ENCODE data around the gene ATN1. TPM values are rescaled to one million over a fixed set of nuclear protein-coding genes. Genes with fewer than 3 reads are reported as not detected.

ATN1 gene
- total RNA-seq, 1 experiment from 2014 or later = 82.3 TPM

GRCh38 chr12:6921996-6922946, 5.5 kb upstream of the ATN1 start:
- POLR2A ChIA-PET = interaction anchor here (0.7 kb wide), 1 partner anchor 10 kb away, joined by 9 read pairs; no protein-coding TSS in a partner anchor
- in situ Hi-C loops (cut with HindIII; ENCODE audit: low pct_unique_long_range_greater_than_20kb, low sequenced_read_pairs) = no loop called here

More at GRCh38 chr12:6921996-6922946, 5.5 kb upstream of the ATN1 start:
- CTCF ChIA-PET = interaction anchor here (0.6 kb wide), 1 partner anchor 659 kb away, joined by 10 read pairs; no protein-coding TSS in a partner anchor
- H3K9me3 ChIP-seq (ENCODE audit: control insufficient read depth, insufficient read depth, low read depth, low read length) = no peaks in the 10 kb centered on the region
- no peaks in the 10 kb centered on the region for H3K27me3 ChIP-seq (ENCODE audit: control insufficient read depth, insufficient read depth, low read length)
- no peaks in the 10 kb centered on the region for H3K36me3 ChIP-seq (ENCODE audit: control insufficient read depth, insufficient read depth, low read length)
- ATAC-seq (no peak), DNase-seq (ENCODE audit: low read depth, low spot score) (no peak)
- intact Hi-C loops (cut with micrococcal nuclease; ENCODE audit: unreplicated experiment) = no loop called here
- BruUV-seq (replicated peaks) = no TSS peak
- TF ChIP-seq POLR2AphosphoS5 (IDR thresholded peaks at IDR 0.05; ENCODE audit: low read depth, low read length) = no peak
- TF ChIP-seq CTCF (IDR thresholded peaks at IDR 0.05) = no peak
- no peak for TF ChIP-seq SIN3A (IDR thresholded peaks at IDR 0.05; ENCODE audit: borderline replicate concordance, insufficient read depth, low read depth, low read length)
- TF ChIP-seq REST (IDR thresholded peaks at IDR 0.05; ENCODE audit: insufficient read depth in 1 of 2, low read depth in 2 of 2, low read length in 1 of 2) = no peak
- no peak for TF ChIP-seq TCF7L2 (IDR thresholded peaks at IDR 0.05; ENCODE audit: low read depth, low read length)
- no peak overlapping the region for H3K4me3 ChIP-seq (ENCODE audit: low read depth in 2 of 2, low read length in 2 of 2)
- H3K4me1 ChIP-seq (ENCODE audit: control insufficient read depth, insufficient read depth, low read length) = peaks cover 26% of the 10 kb centered on the region
- no peak overlapping the region for H3K27ac ChIP-seq (ENCODE audit: low read length)

Data from Panc1 (cell line).